HEK293 (cell line): Measurements from ENCODE around the gene EZH2.

ENCODE experiments used
- GFI1B ChIP-seq: fragments of 450-650 bp; formaldehyde crosslinking; IDR thresholded peaks from 2 replicates; pipeline ENCODE4 v1.5.1; 2016; ENCODE audit warnings: missing biosample characterization, missing genetic modification characterization
- GLIS1 ChIP-seq: fragments of 450-650 bp; formaldehyde crosslinking; IDR thresholded peaks from 2 replicates; pipeline ENCODE4 v1.5.1; 2016; ENCODE audit warnings: missing biosample characterization, missing genetic modification characterization
- MYNN ChIP-seq: fragments of 450-650 bp; formaldehyde crosslinking; IDR thresholded peaks from 2 replicates; pipeline ENCODE4 v1.5.1; 2016; ENCODE audit warnings: missing biosample characterization, missing genetic modification characterization, borderline replicate concordance
- MZF1 ChIP-seq: fragments of 450-650 bp; formaldehyde crosslinking; IDR thresholded peaks from 2 replicates; pipeline ENCODE4 v1.5.1; 2017; ENCODE audit warnings: missing biosample characterization, missing genetic modification characterization, borderline replicate concordance
- PBX3 ChIP-seq: sonication (generic); formaldehyde crosslinking; IDR thresholded peaks from 2 replicates; pipeline ENCODE4 v1.8.1; 2022; ENCODE audit warnings: mild to moderate bottlenecking, moderate library complexity, missing genetic modification reagents
- PRDM1 ChIP-seq: fragments of 450-650 bp; formaldehyde crosslinking; IDR thresholded peaks from 2 replicates; pipeline ENCODE4; 2016; ENCODE audit warnings: missing biosample characterization, missing genetic modification characterization
- PRDM6 ChIP-seq: fragments of 450-650 bp; formaldehyde crosslinking; IDR thresholded peaks from 2 replicates; pipeline ENCODE4 v1.5.1; 2017; ENCODE audit warnings: missing biosample characterization, missing genetic modification characterization
- SP3 ChIP-seq: fragments of 450-650 bp; formaldehyde crosslinking; IDR thresholded peaks from 2 replicates; pipeline ENCODE4 v1.5.1; 2016; ENCODE audit warnings: missing biosample characterization, missing genetic modification characterization
- TCF7L2 ChIP-seq: IDR thresholded peaks from 2 replicates; pipeline ENCODE4 v1.6.1; 2011; ENCODE audit warnings: low read depth, mild to moderate bottlenecking, inconsistent platforms, low read length, moderate library complexity, borderline replicate concordance
- ZBTB44 ChIP-seq: fragments of 450-650 bp; IDR thresholded peaks from 2 replicates; pipeline ENCODE4 v1.5.1; 2018; ENCODE audit warnings: missing biosample characterization, mild to moderate bottlenecking, missing genetic modification characterization
- ZFP37 ChIP-seq: fragments of 450-650 bp; formaldehyde crosslinking; IDR thresholded peaks from 2 replicates; pipeline ENCODE4 v1.5.1; 2016; ENCODE audit warnings: missing biosample characterization, missing genetic modification characterization
- ZNF155 ChIP-seq: fragments of 450-650 bp; formaldehyde crosslinking; IDR thresholded peaks from 2 replicates; pipeline ENCODE4 v1.5.1; 2016; ENCODE audit warnings: missing biosample characterization, missing genetic modification characterization
- ZNF292 ChIP-seq: fragments of 450-650 bp; formaldehyde crosslinking; IDR thresholded peaks from 2 replicates; pipeline ENCODE4 v1.5.1; 2016; ENCODE audit warnings: low read depth, missing biosample characterization, missing genetic modification characterization, borderline replicate concordance
- ZNF324 ChIP-seq: fragments of 450-650 bp; formaldehyde crosslinking; IDR thresholded peaks from 2 replicates; pipeline ENCODE4 v1.5.1; 2016; ENCODE audit warnings: missing biosample characterization, missing genetic modification characterization
- ZNF404 ChIP-seq: fragments of 450-650 bp; formaldehyde crosslinking; IDR thresholded peaks from 2 replicates; pipeline ENCODE4 v1.5.1; 2017; ENCODE audit warnings: missing biosample characterization, missing genetic modification characterization
- ZNF521 ChIP-seq: fragments of 450-650 bp; formaldehyde crosslinking; IDR thresholded peaks from 2 replicates; pipeline ENCODE4 v1.5.1; 2017; ENCODE audit warnings: missing biosample characterization, mild to moderate bottlenecking, missing genetic modification characterization
- ZNF610 ChIP-seq: fragments of 450-650 bp; formaldehyde crosslinking; IDR thresholded peaks from 2 replicates; pipeline ENCODE4 v1.5.1; 2016; ENCODE audit warnings: missing biosample characterization, missing genetic modification characterization, borderline replicate concordance
- ZNF747 ChIP-seq: fragments of 450-650 bp; formaldehyde crosslinking; IDR thresholded peaks from 2 replicates; pipeline ENCODE4 v1.5.1; 2016; ENCODE audit warnings: missing biosample characterization, missing genetic modification characterization
- ZNF777 ChIP-seq: fragments of 450-650 bp; formaldehyde crosslinking; IDR thresholded peaks from 2 replicates; pipeline ENCODE4 v1.5.1; 2017; ENCODE audit warnings: missing biosample characterization, missing genetic modification characterization, borderline replicate concordance
- ZNF785 ChIP-seq: fragments of 450-650 bp; formaldehyde crosslinking; IDR thresholded peaks from 2 replicates; pipeline ENCODE4 v1.5.1; 2016; ENCODE audit warnings: missing biosample characterization, missing genetic modification characterization
- ZNF830 ChIP-seq: fragments of 450-650 bp; IDR thresholded peaks from 2 replicates; pipeline ENCODE4 v1.5.0; 2018; ENCODE audit warnings: missing biosample characterization, missing genetic modification characterization, low read depth, mild to moderate bottlenecking, moderate library complexity
- ZNF843 ChIP-seq: fragments of 450-650 bp; formaldehyde crosslinking; IDR thresholded peaks from 2 replicates; pipeline ENCODE4 v1.5.1; 2016; ENCODE audit warnings: missing biosample characterization, missing genetic modification characterization
- ZSCAN16 ChIP-seq: fragments of 450-650 bp; formaldehyde crosslinking; IDR thresholded peaks from 2 replicates; pipeline ENCODE4 v1.5.1; 2016; ENCODE audit warnings: missing biosample characterization, missing genetic modification characterization
- TF ChIP-seq, protein P1 (sequence below): fragments of 450-650 bp; formaldehyde crosslinking; IDR thresholded peaks from 2 replicates; pipeline ENCODE4 v1.5.1; 2016; ENCODE audit warnings: missing biosample characterization, missing genetic modification characterization
- TF ChIP-seq, protein P2 (sequence below): fragments of 450-650 bp; formaldehyde crosslinking; IDR thresholded peaks from 2 replicates; pipeline ENCODE4 v1.5.1; 2016; ENCODE audit warnings: missing biosample characterization, missing genetic modification characterization, low read depth
- TF ChIP-seq, protein P3 (sequence below): fragments of 450-650 bp; IDR thresholded peaks from 2 replicates; pipeline ENCODE4 v1.5.1; 2018; ENCODE audit warnings: missing biosample characterization, missing genetic modification characterization
- TF ChIP-seq, protein P4 (sequence below): fragments of 450-650 bp; formaldehyde crosslinking; IDR thresholded peaks from 2 replicates; pipeline ENCODE4 v1.5.1; 2017; ENCODE audit warnings: missing biosample characterization, missing genetic modification characterization

EZH2 gene

DNA sequence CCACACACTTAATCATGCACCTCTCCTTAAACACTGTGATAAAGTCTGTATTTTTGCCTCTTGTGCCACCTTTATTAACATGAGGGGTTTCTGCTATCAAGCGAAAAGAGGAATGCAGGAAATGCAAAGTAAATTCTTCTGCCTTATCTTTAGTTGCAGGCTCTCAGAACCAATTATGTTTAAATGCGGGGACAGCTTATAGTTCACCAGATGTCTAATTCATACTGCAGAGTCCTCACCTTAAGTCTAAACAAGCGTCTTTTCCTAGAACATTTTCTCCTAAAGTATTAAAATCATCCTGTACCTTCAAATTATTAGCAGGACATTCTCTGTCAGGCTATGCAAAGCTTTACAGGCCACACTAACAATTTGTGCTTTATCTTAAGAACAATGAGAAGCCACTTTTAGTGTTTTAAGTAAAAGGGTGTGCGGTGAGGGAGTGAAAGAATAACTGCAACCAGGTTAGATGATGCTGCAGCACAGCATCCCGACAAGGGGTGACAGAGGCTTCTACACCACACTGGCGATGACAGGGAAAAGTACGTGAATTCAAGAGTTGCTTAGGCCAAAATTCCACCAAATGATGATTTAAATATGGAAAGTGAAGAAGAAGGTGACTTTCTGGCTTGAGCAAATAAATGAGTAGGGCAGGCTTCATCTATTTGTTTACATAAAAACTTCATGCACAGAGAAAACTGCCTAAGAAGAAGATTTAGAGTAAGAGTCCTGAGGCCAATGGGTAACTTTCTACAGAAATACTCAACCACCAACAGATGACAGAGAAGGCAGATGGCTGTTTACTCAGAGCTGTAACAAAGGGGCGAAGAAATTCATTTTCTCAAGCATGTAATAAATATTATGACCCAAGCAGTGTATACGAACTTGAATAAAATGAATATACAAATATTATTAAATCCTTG is 36.0 kb downstream of the EZH2 start (continued):
- TF ChIP-seq, protein P1, sequence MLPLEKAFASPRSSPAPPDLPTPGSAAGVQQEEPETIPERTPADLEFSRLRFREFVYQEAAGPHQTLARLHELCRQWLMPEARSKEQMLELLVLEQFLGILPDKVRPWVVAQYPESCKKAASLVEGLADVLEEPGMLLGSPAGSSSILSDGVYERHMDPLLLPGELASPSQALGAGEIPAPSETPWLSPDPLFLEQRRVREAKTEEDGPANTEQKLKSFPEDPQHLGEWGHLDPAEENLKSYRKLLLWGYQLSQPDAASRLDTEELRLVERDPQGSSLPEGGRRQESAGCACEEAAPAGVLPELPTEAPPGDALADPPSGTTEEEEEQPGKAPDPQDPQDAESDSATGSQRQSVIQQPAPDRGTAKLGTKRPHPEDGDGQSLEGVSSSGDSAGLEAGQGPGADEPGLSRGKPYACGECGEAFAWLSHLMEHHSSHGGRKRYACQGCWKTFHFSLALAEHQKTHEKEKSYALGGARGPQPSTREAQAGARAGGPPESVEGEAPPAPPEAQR (tag by site-specific recombination): no peak
- TF ChIP-seq ZBTB44 (tag by site-specific recombination) (peak; percentile 92), ZNF843 (tag by site-specific recombination) (no peak), GFI1B (tag by site-specific recombination) (no peak), ZNF830 (no peak), MZF1 (tag by site-specific recombination) (no peak), PRDM1 (peak; percentile 89), ZSCAN16 (tag by site-specific recombination) (no peak), ZNF777 (tag by site-specific recombination) (no peak), ZNF785 (tag by site-specific recombination) (no peak), ZNF404 (no peak), MYNN (0 out of 2 replicates have a peak, but pooled peaks have one; percentile 25), ZNF521 (no peak), ZNF292 (tag by site-specific recombination) (no peak), GLIS1 (no peak), TCF7L2 (no peak), SP3 (no peak), PRDM6 (tag by site-specific recombination) (peak; percentile 83), ZFP37 (tag by site-specific recombination) (no peak), ZNF324 (tag by site-specific recombination) (no peak), PBX3 (CRISPR knock-in tag) (no peak), ZNF155 (tag by site-specific recombination) (no peak), ZNF610 (tag by site-specific recombination) (no peak), ZNF747 (tag by site-specific recombination) (no peak)
- TF ChIP-seq, protein P2, sequence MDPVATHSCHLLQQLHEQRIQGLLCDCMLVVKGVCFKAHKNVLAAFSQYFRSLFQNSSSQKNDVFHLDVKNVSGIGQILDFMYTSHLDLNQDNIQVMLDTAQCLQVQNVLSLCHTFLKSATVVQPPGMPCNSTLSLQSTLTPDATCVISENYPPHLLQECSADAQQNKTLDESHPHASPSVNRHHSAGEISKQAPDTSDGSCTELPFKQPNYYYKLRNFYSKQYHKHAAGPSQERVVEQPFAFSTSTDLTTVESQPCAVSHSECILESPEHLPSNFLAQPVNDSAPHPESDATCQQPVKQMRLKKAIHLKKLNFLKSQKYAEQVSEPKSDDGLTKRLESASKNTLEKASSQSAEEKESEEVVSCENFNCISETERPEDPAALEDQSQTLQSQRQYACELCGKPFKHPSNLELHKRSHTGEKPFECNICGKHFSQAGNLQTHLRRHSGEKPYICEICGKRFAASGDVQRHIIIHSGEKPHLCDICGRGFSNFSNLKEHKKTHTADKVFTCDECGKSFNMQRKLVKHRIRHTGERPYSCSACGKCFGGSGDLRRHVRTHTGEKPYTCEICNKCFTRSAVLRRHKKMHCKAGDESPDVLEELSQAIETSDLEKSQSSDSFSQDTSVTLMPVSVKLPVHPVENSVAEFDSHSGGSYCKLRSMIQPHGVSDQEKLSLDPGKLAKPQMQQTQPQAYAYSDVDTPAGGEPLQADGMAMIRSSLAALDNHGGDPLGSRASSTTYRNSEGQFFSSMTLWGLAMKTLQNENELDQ (tag by site-specific recombination): no peak
- TF ChIP-seq, protein P3, sequence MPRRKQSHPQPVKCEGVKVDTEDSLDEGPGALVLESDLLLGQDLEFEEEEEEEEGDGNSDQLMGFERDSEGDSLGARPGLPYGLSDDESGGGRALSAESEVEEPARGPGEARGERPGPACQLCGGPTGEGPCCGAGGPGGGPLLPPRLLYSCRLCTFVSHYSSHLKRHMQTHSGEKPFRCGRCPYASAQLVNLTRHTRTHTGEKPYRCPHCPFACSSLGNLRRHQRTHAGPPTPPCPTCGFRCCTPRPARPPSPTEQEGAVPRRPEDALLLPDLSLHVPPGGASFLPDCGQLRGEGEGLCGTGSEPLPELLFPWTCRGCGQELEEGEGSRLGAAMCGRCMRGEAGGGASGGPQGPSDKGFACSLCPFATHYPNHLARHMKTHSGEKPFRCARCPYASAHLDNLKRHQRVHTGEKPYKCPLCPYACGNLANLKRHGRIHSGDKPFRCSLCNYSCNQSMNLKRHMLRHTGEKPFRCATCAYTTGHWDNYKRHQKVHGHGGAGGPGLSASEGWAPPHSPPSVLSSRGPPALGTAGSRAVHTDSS: 0 out of 2 replicates have a peak, but pooled peaks have one; percentile 19
- TF ChIP-seq, protein P4, sequence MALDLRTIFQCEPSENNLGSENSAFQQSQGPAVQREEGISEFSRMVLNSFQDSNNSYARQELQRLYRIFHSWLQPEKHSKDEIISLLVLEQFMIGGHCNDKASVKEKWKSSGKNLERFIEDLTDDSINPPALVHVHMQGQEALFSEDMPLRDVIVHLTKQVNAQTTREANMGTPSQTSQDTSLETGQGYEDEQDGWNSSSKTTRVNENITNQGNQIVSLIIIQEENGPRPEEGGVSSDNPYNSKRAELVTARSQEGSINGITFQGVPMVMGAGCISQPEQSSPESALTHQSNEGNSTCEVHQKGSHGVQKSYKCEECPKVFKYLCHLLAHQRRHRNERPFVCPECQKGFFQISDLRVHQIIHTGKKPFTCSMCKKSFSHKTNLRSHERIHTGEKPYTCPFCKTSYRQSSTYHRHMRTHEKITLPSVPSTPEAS (tag by site-specific recombination): no peak
